NT2/D1 (cell line): ENCODE measurements around the gene TXNRD1.
"Not testable (repeated sequence)": the region's sequence is repeated elsewhere in the genome, so short reads cannot be mapped to it uniquely, and the experiment has no call there.

Experiments used
- DNase-seq: peaks from one replicate; pipeline ENCODE4 v3.0.0-alpha.2; 2011; ENCODE audit warnings: low read depth, low spot score
- H3K27me3 ChIP-seq: 2 replicates; pipeline ENCODE4 v1.6.0; 2011; ENCODE audit warnings: mild to moderate bottlenecking; ENCODE audit not compliant: insufficient read length, insufficient read depth
- H3K36me3 ChIP-seq: 2 replicates; pipeline ENCODE4 v1.6.1; 2011; ENCODE audit warnings: mild to moderate bottlenecking, low read length, mixed read lengths; ENCODE audit not compliant: insufficient read depth, insufficient read length
- H3K4me1 ChIP-seq: 2 replicates; pipeline ENCODE4 v1.5.1; 2011; ENCODE audit not compliant: insufficient read depth, insufficient read length
- H3K4me3 ChIP-seq: 2 replicates; pipeline ENCODE4 v1.5.1; 2011; ENCODE audit warnings: low read depth; ENCODE audit not compliant: insufficient read length
- H3K9ac ChIP-seq: 2 replicates; pipeline ENCODE4 v1.6.0; 2011; ENCODE audit warnings: low read depth; ENCODE audit not compliant: insufficient read length
- H3K9me3 ChIP-seq: 2 replicates; pipeline ENCODE4 v1.5.1; 2011; ENCODE audit warnings: mild to moderate bottlenecking, low read length; ENCODE audit not compliant: insufficient read depth
- SUZ12 ChIP-seq: IDR thresholded peaks from 2 replicates; pipeline ENCODE4 v1.6.1; 2011; ENCODE audit not compliant: insufficient read length, insufficient read depth; ENCODE audit errors: extremely low read depth
- YY1 ChIP-seq: IDR thresholded peaks from 2 replicates; pipeline ENCODE4 v1.6.1; 2011; ENCODE audit not compliant: insufficient read length, insufficient read depth
- ZNF274 ChIP-seq: IDR thresholded peaks from 2 replicates; pipeline ENCODE4 v1.6.1; 2011; ENCODE audit warnings: mild to moderate bottlenecking, low read depth, low read length

Gene TXNRD1

GRCh38 chr12:104323899-104324298 lies 108.3 kb downstream of the TXNRD1 start:
- H3K4me1 ChIP-seq: no peaks in the 10 kb centered on the region
- H3K36me3 ChIP-seq: peaks cover 85% of the 10 kb centered on the region

GRCh38 chr12:104328278-104328677 lies 112.7 kb downstream of the TXNRD1 start:
- DNase-seq, H3K4me1 ChIP-seq, H3K27me3 ChIP-seq, H3K9me3 ChIP-seq, H3K9ac ChIP-seq, H3K4me3 ChIP-seq: not testable (repeated sequence)
- peaks cover 81% of the 10 kb centered on the region for H3K36me3 ChIP-seq

More at GRCh38 chr12:104323899-104324298, 108.3 kb downstream of the TXNRD1 start:
- Histone ChIP-seq H3K27me3 (no peaks in the 10 kb centered on the region), H3K4me3 (no peak overlapping the region), H3K9me3 (peaks cover 3% of the 10 kb centered on the region; the same call in 1 of the 2 replicates), H3K9ac (no peak overlapping the region)
- no peak for TF ChIP-seq ZNF274
- TF ChIP-seq YY1: no peak
- no peak for TF ChIP-seq SUZ12
- no peak for DNase-seq

GRCh38 chr12:104328790-104329189 lies 113.2 kb downstream of the TXNRD1 start:
- Histone ChIP-seq H3K4me3 (no peak overlapping the region), H3K36me3 (peaks cover 84% of the 10 kb centered on the region), H3K9me3 (no peaks in the 10 kb centered on the region), H3K27me3 (no peaks in the 10 kb centered on the region), H3K4me1 (no peaks in the 10 kb centered on the region), H3K9ac (no peak overlapping the region)
- TF ChIP-seq ZNF274: no peak
- TF ChIP-seq SUZ12: no peak
- TF ChIP-seq YY1: no peak
- no peak for DNase-seq

- H3K27me3 ChIP-seq: no peaks in the 10 kb centered on the region
- H3K9ac ChIP-seq: no peak overlapping the region
- peaks cover 87% of the 10 kb centered on the region for H3K36me3 ChIP-seq
- H3K4me3 ChIP-seq: no peak overlapping the region
- DNase-seq: no peak
- H3K9me3 ChIP-seq: no peaks in the 10 kb centered on the region
- H3K4me1 ChIP-seq: no peaks in the 10 kb centered on the region
- TF ChIP-seq ZNF274: no peak
- TF ChIP-seq YY1: no peak
- TF ChIP-seq SUZ12: no peak
Observed at GRCh38 chr12:104329707-104330532, 114.3 kb downstream of the TXNRD1 start.

- Histone ChIP-seq H3K4me3 (no peak overlapping the region), H3K4me1 (no peaks in the 10 kb centered on the region), H3K9ac (no peak overlapping the region), H3K27me3 (no peaks in the 10 kb centered on the region), H3K36me3 (peaks cover 85% of the 10 kb centered on the region), H3K9me3 (no peaks in the 10 kb centered on the region)
- DNase-seq: no peak
- TF ChIP-seq SUZ12 (no peak), YY1 (no peak), ZNF274 (no peak)
Observed at GRCh38 chr12:104331376-104331775, 115.8 kb downstream of the TXNRD1 start.

- peaks cover 80% of the 10 kb centered on the region for H3K36me3 ChIP-seq
Observed at GRCh38 chr12:104332273-104332672, 116.7 kb downstream of the TXNRD1 start.

GRCh38 chr12:104333692-104334255 lies 118.2 kb downstream of the TXNRD1 start:
- no peak for TF ChIP-seq ZNF274
- TF ChIP-seq SUZ12: no peak
- TF ChIP-seq YY1: no peak
- Histone ChIP-seq H3K4me3 (no peak overlapping the region), H3K36me3 (peaks cover 66% of the 10 kb centered on the region), H3K9ac (no peak overlapping the region), H3K9me3 (no peaks in the 10 kb centered on the region), H3K4me1 (no peaks in the 10 kb centered on the region), H3K27me3 (no peaks in the 10 kb centered on the region)
- no peak for DNase-seq

More at GRCh38 chr12:104332273-104332672, 116.7 kb downstream of the TXNRD1 start:
- not testable (repeated sequence) for H3K9me3 ChIP-seq, H3K9ac ChIP-seq, H3K4me3 ChIP-seq, H3K27me3 ChIP-seq, H3K4me1 ChIP-seq, DNase-seq

GRCh38 chr12:104334581-104334980 lies 119.0 kb downstream of the TXNRD1 start:
- H3K9ac ChIP-seq: no peak overlapping the region
- no peaks in the 10 kb centered on the region for H3K4me1 ChIP-seq
- no peak overlapping the region for H3K4me3 ChIP-seq
- H3K27me3 ChIP-seq: no peaks in the 10 kb centered on the region
- no peak for DNase-seq
- no peaks in the 10 kb centered on the region for H3K9me3 ChIP-seq
- peaks cover 66% of the 10 kb centered on the region for H3K36me3 ChIP-seq
- TF ChIP-seq YY1 (no peak), ZNF274 (no peak), SUZ12 (no peak)
